ENCODE results near the gene TM9SF2. TPM values are rescaled to one million over a fixed set of nuclear protein-coding genes. Genes with fewer than 3 reads are reported as not detected.
A peak's percentile ranks its signal among the peaks of the same experiment; 100 is the strongest.

The TM9SF2 gene
- total and polyA plus RNA-seq, 11 donors: 22.4 to 84.3 (median 68.2) TPM

- Histone ChIP-seq H3K27me3 (no peaks in the 10 kb centered on the region), H3K27ac (no peak overlapping the region), H3K4me1 (peaks cover 0 to 74% (median 25%) of the 10 kb centered on the region in 12 donors), H3K36me3 (peaks cover 0 to 29% (median 19%) of the 10 kb centered on the region in 9 donors), H3K4me3 (no peak overlapping the region), H3K9me3 (peaks cover 0 to 2% (median 0%) of the 10 kb centered on the region in 12 donors)
- no peak for ATAC-seq
- WGBS, 4 donors: 86 to 92% (median 91%) methylated on average over 4 of the region's 4 CpGs
- DNase-seq: no peak
- TF ChIP-seq CTCF (IDR thresholded peaks at IDR 0.05) (no peak), POLR2A (IDR thresholded peaks at IDR 0.05) (no peak)
- intact Hi-C loops (cut with DNase I): no loop called here
These were observed 13.5 kb downstream of the TM9SF2 start for GRCh38 chr13:99514801-99515200.

GRCh38 chr13:99516153-99516929 lies 15.1 kb downstream of the TM9SF2 start:
- no peaks in the 10 kb centered on the region for H3K27me3 ChIP-seq

GRCh38 chr13:99517577-99517976 lies 16.3 kb downstream of the TM9SF2 start:
- no peak overlapping the region for H3K27ac ChIP-seq
- H3K4me1 ChIP-seq: peaks cover 0 to 47% (median 13%) of the 10 kb centered on the region in 12 donors
- 78 to 91% (median 83%) methylated on average over 2 of the region's 2 CpGs for WGBS, 4 donors
- DNase-seq: no peak
- no peak overlapping the region for H3K4me3 ChIP-seq
- ATAC-seq: no peak
- TF ChIP-seq CTCF (IDR thresholded peaks at IDR 0.05): no peak
- no peak for TF ChIP-seq POLR2A (IDR thresholded peaks at IDR 0.05)
- H3K36me3 ChIP-seq: peaks cover 0 to 53% (median 46%) of the 10 kb centered on the region in 9 donors
- intact Hi-C loops (cut with DNase I): no loop called here
- H3K9me3 ChIP-seq: no peaks in the 10 kb centered on the region
- no peaks in the 10 kb centered on the region for H3K27me3 ChIP-seq

More at GRCh38 chr13:99516153-99516929, 15.1 kb downstream of the TM9SF2 start:
- intact Hi-C loops (cut with DNase I): no loop called here
- WGBS, 4 donors: 53 to 65% (median 61%) methylated on average over 5 of the region's 5 CpGs
- no peak overlapping the region for H3K4me3 ChIP-seq
- no peak for DNase-seq
- H3K4me1 ChIP-seq: peaks cover 0 to 59% (median 23%) of the 10 kb centered on the region in 12 donors
- peak in 1 of 4 donors; percentile 26 for ATAC-seq
- no peak for TF ChIP-seq POLR2A (IDR thresholded peaks at IDR 0.05)
- TF ChIP-seq CTCF (IDR thresholded peaks at IDR 0.05): no peak
- peak overlapping the region in 1 of 12 donors; percentile 4 for H3K27ac ChIP-seq
- H3K9me3 ChIP-seq: no peaks in the 10 kb centered on the region
- peaks cover 0 to 41% (median 35%) of the 10 kb centered on the region in 9 donors for H3K36me3 ChIP-seq

- intact Hi-C loops (cut with DNase I): no loop called here
- TF ChIP-seq POLR2A (IDR thresholded peaks at IDR 0.05): no peak
- TF ChIP-seq CTCF (IDR thresholded peaks at IDR 0.05): no peak
- Histone ChIP-seq H3K36me3 (peaks cover 0 to 57% (median 50%) of the 10 kb centered on the region in 9 donors), H3K4me3 (no peak overlapping the region), H3K27ac (no peak overlapping the region), H3K9me3 (no peaks in the 10 kb centered on the region), H3K4me1 (peaks cover 0 to 43% (median 11%) of the 10 kb centered on the region in 12 donors), H3K27me3 (no peaks in the 10 kb centered on the region)
- 90 to 98% (median 95%) methylated on average over 6 of the region's 6 CpGs for WGBS, 4 donors
- DNase-seq (no peak), ATAC-seq (no peak)
These were observed 16.7 kb downstream of the TM9SF2 start for GRCh38 chr13:99517984-99518383.

Measured in heart left ventricle (tissue), 16 donors.